HUDEP-2 (cell line): ENCODE measurements around the gene HSD17B8.
A peak's percentile ranks its signal among the peaks of the same experiment; 100 is the strongest.

Experiments
- DNase-seq, 76 experiments: peaks; one replicate each; lab custom pipeline; 2025; ENCODE audit not compliant: unreplicated experiment in 76 of 76; lab: John Stamatoyannopoulos, UW

The HSD17B8 gene

GRCh38 chr6:33235221-33235634 lies 30.8 kb downstream of the HSD17B8 start:
- no peak for DNase-seq

GRCh38 chr6:33236328-33236727 lies 31.9 kb downstream of the HSD17B8 start:
- no peak for DNase-seq

- DNase-seq, result no peak
Observed at GRCh38 chr6:33236852-33237251, 32.4 kb downstream of the HSD17B8 start.

GRCh38 chr6:33237741-33238140 lies 33.3 kb downstream of the HSD17B8 start:
- DNase-seq, result no peak

GRCh38 chr6:33241968-33242367 lies 37.5 kb downstream of the HSD17B8 start:
- DNase-seq, result no peak

- no peak for DNase-seq
Observed at GRCh38 chr6:33243476-33243875, 39.0 kb downstream of the HSD17B8 start.

GRCh38 chr6:33247977-33248642 lies 43.7 kb downstream of the HSD17B8 start:
- DNase-seq, result peak in 74 of 76 experiments; percentile 14 to 94 (median 83)

- DNase-seq, result peak in 14 of 76 experiments; percentile 36 to 68 (median 56)
Observed at GRCh38 chr6:33248643-33248931, 44.1 kb downstream of the HSD17B8 start.

- peak; percentile 66 to 100 (median 99) for DNase-seq
Observed at GRCh38 chr6:33248932-33249731, 44.7 kb downstream of the HSD17B8 start.

- peak in 3 of 76 experiments; percentile 10 to 44 (median 16) for DNase-seq
Observed at GRCh38 chr6:33249732-33250630, 45.5 kb downstream of the HSD17B8 start.

GRCh38 chr6:33250731-33251130 lies 46.3 kb downstream of the HSD17B8 start:
- DNase-seq, result no peak

- peak in 1 of 76 experiments; percentile 8 for DNase-seq
Observed at GRCh38 chr6:33251395-33252012, 47.0 kb downstream of the HSD17B8 start.

GRCh38 chr6:33252759-33253158 lies 48.3 kb downstream of the HSD17B8 start:
- DNase-seq, result no peak

- no peak for DNase-seq
Observed at GRCh38 chr6:33254591-33254990, 50.1 kb downstream of the HSD17B8 start.
